Epithelial cell of proximal tubule (primary cell): ENCODE data around the gene ITSN1. TPM values are rescaled to one million over a fixed set of nuclear protein-coding genes. Genes with fewer than 3 reads are reported as not detected.

Experiments
- DNase-seq: peaks from one replicate; pipeline ENCODE4 v3.0.0-alpha.2; 2011; ENCODE audit warnings: low read depth
- H3K4me3 ChIP-seq: 2 replicates; pipeline ENCODE4 v1.5.1; 2011; ENCODE audit warnings: low read depth, mild to moderate bottlenecking, low read length
- CTCF ChIP-seq: conservative IDR thresholded peaks from 2 replicates; pipeline ENCODE4 v1.5.1; 2012; ENCODE audit warnings: low read depth, mild to moderate bottlenecking, low read length
- total RNA-seq: library from RNA; depleted of rRNA; stranded (reverse); fragments of >200 nt; gene quantifications from 2 replicates; pipeline ENCODE4 v1.2.3, GENCODE V29; 2015

The ITSN1 gene
- total RNA-seq, 1 donor from 2014 or later: 24.5 TPM

- H3K4me3 ChIP-seq: no peak overlapping the region
- DNase-seq: no peak
- no peak for TF ChIP-seq CTCF
Measured at GRCh38 chr21:33801424-33802405, 159.4 kb downstream of the ITSN1 start.

- H3K4me3 ChIP-seq: no peak overlapping the region
- TF ChIP-seq CTCF: no peak
- no peak for DNase-seq
Measured at GRCh38 chr21:33802481-33802880, 160.2 kb downstream of the ITSN1 start.

GRCh38 chr21:33808715-33809367 lies 166.5 kb downstream of the ITSN1 start:
- TF ChIP-seq CTCF: no peak
- H3K4me3 ChIP-seq: no peak overlapping the region
- DNase-seq: no peak

GRCh38 chr21:33810766-33811165 lies 168.5 kb downstream of the ITSN1 start:
- H3K4me3 ChIP-seq: no peak overlapping the region
- no peak for TF ChIP-seq CTCF
- DNase-seq: no peak

GRCh38 chr21:33811167-33812010 lies 169.1 kb downstream of the ITSN1 start:
- no peak overlapping the region for H3K4me3 ChIP-seq
- no peak for DNase-seq
- TF ChIP-seq CTCF: no peak

- H3K4me3 ChIP-seq: no peak overlapping the region
- no peak for TF ChIP-seq CTCF
- DNase-seq: no peak
Measured at GRCh38 chr21:33813832-33814365, 171.6 kb downstream of the ITSN1 start.
